ENCODE measurements around the gene APOL2.
"Not testable (repeated sequence)": the region's sequence is repeated elsewhere in the genome, so short reads cannot be mapped to it uniquely, and the experiment has no call there.

DNA sequence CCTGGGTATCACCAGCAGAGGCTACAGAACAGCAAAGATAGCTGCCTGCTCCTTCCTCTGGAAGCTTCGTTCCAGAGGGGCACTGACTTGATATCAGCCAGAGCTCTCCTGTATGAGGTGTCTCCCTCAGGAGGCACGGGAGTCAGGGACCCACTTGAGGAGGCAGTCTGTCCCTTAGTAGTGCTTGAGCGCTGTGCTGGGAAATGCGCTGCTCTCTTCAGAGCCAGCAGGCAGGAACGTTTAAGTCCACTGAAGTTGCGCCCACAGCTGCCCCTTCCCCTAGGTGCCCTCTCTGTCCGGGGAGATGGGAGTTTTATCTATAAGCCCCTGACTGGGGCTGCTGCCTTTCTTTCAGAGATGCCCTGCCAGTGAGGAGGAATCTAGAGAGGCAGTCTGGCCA, 31.9 kb upstream of the APOL2 start:
- TF ChIP-seq EZH2phosphoT487 (IDR thresholded peaks at IDR 0.05; ENCODE audit: low read length), result not testable (repeated sequence)
- TF ChIP-seq, protein P1, sequence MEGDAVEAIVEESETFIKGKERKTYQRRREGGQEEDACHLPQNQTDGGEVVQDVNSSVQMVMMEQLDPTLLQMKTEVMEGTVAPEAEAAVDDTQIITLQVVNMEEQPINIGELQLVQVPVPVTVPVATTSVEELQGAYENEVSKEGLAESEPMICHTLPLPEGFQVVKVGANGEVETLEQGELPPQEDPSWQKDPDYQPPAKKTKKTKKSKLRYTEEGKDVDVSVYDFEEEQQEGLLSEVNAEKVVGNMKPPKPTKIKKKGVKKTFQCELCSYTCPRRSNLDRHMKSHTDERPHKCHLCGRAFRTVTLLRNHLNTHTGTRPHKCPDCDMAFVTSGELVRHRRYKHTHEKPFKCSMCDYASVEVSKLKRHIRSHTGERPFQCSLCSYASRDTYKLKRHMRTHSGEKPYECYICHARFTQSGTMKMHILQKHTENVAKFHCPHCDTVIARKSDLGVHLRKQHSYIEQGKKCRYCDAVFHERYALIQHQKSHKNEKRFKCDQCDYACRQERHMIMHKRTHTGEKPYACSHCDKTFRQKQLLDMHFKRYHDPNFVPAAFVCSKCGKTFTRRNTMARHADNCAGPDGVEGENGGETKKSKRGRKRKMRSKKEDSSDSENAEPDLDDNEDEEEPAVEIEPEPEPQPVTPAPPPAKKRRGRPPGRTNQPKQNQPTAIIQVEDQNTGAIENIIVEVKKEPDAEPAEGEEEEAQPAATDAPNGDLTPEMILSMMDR (IDR thresholded peaks at IDR 0.05; ENCODE audit: low read length), result not testable (repeated sequence)
